NCI-H2227 (cell line): ENCODE measurements around the gene MIA2.
A peak's percentile ranks its signal among the peaks of the same experiment; 100 is the strongest.
"Not testable (repeated sequence)": the region's sequence is repeated elsewhere in the genome, so short reads cannot be mapped to it uniquely, and the experiment has no call there.

Experiments used
- DNase-seq: peaks from one replicate; lab custom pipeline; 2025; ENCODE audit not compliant: unreplicated experiment; lab: John Stamatoyannopoulos, UW

MIA2 gene

DNA sequence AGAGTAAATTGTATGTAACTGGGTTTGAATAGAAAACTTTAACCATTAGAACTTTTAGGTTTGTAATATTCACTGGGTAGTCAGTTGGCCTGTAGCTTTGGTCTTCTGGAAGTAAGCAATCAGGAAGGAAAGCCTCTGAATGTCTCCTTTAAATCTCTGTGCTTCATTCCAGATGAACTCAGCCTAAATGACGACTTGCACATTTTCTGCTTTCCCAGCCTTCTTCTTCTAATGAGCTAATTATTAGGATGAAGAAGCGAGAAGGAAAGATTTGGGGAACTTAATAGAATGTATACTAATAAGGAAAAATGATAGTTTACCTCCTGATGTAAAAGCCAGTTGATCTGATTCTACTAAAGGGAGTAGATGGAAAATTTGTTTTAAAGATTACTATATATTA lies 90.4 kb downstream of the MIA2 start:
- DNase-seq, result no peak

DNA sequence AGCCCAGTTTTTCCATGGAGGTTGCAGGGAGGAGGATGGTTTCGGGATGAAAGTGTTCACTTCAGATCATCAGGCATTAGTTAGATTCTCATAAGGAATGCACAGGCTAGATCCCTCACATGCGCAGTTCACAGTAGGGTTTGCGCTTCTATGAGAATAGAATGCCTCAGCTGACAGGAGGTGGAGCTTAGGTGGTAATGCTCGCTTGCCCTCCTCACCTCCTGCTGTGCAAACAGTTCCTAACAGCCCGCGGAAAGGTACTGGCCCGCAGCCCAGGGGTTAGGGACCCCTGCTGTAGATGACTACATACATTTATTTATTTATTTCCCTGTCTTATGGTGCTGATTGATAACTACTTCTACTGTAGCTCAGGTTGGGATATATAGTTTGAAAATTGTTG lies 105.3 kb downstream of the MIA2 start:
- peak; percentile 50 for DNase-seq

GRCh38 chr14:39341126-39341525 lies 107.4 kb downstream of the MIA2 start:
- DNase-seq, result not testable (repeated sequence)

DNA sequence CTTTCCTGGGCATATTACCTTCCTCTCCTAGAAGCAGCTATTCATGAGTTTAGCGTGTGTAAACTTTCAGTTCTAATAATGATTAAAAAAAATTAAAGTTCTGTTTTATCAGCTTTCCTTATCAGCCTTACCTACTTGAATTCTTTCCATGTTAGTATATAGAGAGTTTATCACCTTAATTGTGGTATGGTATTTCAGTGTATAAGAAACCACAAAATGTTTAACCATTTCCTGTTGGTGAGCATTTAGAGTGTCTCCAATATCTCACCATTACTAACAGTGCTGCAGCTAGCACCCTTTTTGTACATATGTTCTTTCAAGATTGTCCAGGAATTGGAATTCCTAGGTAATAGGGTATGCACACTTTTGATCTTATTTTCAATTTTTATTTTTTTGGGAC lies 109.1 kb downstream of the MIA2 start:
- DNase-seq, result no peak

DNA sequence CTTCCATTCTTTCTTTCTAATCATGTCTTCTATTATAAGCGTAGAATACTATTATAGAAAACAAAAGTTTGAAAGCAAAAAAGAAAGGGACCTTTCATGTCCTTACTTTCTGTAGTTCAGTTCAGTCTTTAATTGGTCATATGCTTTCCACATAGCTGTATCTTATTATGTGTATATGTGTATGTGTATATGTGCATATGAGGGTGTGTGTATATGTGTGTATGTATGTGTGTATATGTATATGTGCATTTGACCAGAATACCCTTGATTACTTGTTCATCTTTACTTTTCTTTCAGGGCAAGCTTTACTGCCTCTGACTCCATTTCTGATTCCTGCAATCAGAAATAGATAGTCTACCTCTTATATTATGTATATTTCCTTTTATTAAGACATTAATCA lies 109.9 kb downstream of the MIA2 start:
- DNase-seq, result no peak

DNA sequence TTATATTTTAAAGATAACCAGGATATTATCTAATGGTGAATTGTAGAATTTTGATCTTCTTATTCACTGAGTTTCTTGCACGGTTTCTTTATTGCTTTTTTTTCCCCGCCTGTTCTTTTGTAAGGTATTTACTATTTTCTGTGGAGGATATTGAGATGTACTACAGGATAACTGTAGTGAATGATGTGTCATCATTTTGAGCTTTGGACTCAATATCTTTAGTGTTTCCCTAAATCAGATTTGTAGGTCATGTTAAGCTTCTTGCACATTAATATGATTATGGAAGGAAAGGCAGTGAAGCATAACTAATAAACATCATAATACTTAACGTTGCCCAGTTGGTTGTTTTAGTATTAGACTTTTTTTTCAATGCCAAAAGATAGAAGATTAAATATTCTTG lies 117.2 kb downstream of the MIA2 start:
- no peak for DNase-seq

DNA sequence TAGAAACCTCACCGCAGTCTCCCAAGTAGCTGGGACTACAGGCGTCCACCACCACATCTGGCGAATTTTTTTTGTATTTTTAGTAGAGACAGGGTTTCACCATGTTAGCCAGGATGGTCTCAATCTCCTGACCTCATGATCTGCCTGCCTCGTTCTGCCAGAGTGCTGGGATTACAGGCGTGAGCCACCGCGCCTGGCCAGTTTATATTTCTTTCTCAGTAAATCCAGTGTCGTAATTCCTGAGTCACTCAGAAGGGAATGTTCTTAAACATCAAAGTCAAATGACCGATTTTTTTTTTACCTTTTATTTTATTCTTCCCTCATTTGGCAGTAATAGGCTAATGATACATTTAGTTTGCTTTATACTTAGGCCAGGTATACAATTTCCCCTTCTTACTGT lies 118.0 kb downstream of the MIA2 start:
- no peak for DNase-seq

GRCh38 chr14:39359069-39359468 lies 125.4 kb downstream of the MIA2 start:
- not testable (repeated sequence) for DNase-seq

DNA sequence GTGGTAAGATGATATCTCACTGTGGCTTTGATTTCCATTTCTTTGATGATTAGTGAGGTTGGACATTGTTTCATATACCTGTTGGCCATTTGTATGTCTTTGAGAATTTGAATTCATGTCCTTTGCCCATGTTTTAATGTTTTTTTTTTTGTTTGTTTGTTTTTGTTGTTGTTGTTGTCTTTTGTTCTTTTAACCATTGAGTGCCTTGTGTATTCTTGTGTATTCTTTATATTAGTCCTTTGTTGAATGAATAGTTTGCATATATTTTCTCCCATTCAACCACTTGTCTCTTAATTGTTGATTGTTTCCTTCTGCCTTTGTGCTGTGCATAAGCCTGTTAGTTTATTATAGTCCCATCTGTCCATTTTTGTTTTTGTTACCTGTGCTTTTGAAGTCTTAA lies 126.6 kb downstream of the MIA2 start:
- no peak for DNase-seq

GRCh38 chr14:39361556-39361955 lies 127.8 kb downstream of the MIA2 start:
- not testable (repeated sequence) for DNase-seq

GRCh38 chr14:39364509-39364908 lies 130.8 kb downstream of the MIA2 start:
- no peak for DNase-seq

DNA sequence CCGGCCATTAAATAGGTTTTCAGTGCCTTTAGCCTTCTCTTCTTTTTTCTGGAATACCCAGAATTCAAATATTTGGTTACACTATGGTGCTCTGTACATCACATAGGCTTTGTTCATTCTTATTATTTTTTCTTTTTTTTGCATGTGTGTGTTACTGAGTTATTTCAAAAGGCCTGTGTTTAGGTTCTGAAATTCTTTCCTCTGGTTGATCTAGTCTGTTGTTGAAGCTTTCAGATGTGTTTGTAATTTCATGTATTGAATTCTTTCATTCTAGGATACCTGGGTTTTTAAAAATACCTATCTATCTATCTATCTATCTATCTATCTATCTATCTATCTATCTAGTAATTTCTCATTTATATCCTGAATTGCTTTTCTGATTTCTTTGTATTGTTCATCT lies 131.6 kb downstream of the MIA2 start:
- no peak for DNase-seq

- no peak for DNase-seq
Measured at GRCh38 chr14:39366460-39367386, 133.0 kb downstream of the MIA2 start.

DNA sequence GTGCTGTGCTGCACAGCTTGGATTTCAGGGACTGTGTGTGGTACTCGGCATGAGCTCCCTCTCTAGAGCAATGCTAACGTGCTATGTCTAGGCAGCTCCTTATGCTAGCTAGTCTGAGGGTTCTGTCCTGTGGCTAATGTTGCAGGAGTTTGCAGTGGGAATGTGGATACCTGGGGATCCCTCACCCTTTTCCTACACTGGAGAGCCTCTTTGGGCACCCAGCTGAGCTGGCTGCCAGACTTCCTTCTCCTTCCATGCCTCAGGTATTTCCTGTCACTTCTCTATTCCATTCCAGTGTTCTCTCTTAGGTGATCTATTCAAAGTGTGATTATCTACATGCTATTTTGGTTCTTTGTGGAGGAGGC lies 133.7 kb downstream of the MIA2 start:
- DNase-seq, result no peak

DNA sequence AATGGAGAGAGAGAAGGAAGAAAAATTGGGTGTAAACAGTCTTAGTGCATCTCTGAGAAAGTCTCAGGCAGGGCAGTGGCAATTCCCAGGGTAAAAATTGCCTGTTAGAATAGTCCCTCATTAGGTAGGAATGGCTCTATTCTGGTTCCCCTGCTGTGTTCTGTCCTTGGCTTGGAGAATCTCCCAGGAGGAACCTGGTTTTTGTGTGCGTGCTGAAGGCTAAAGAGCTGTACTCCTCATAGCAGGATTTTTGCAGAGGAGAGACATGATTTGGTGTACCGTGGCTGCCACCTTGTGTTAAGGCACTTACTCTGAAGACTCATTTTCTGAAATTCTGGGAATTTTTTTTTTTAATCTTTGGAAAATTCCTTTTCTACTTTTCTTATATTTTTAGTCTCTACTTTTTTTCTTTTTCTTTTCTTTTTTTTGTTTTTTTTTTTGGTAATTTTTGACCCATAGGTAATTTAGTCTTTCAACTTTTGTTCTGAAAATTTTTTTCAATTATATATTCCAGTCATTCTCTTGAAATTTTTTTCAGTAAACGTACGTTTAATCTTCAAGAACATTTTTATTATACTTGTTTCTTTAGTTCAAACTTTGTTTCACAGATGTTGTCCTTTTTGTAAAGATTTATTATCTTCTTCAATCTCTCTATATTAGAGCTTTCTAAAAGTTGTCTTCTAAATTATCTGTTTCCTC lies 134.7 kb downstream of the MIA2 start:
- peak; percentile 89 for DNase-seq

GRCh38 chr14:39369029-39369428 lies 135.3 kb downstream of the MIA2 start:
- DNase-seq, result no peak

DNA sequence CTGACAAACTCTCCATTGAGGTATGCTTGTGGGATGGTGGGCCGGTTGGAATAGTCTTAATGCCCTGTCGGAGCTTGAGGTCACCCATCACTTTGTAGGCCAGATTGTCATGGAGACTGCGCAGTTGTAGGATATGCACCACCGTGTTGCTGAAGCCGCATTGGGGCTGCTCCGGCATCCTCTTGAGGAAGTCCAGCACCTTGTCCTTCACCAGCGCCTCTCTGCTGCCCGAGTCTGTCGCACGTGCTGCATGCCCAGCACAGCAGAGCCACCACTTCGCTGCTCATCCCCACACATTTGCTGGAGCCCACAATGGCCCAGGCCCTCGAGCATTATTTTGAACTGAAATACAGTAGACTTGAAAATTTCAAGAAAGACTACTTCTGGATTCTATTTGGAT lies 136.7 kb downstream of the MIA2 start:
- DNase-seq, result no peak

DNA sequence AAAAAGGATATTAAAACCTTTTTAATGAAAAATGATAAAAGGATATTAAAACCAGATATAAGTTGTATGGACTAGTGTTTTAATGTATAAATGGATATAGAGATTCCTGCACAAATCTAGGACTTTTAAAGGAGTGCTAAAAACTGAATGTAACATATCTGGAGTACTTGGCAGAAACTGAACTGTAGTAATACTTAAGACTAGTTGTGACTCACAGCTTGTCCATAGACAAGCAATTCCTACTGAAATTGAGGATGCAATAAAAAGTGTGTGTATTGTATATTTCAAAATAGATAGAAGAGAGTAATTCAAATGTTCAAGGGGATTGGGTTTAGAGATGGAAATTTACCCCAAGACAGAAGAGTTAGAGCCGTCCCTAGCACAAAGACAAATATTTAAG lies 138.9 kb downstream of the MIA2 start:
- no peak for DNase-seq

DNA sequence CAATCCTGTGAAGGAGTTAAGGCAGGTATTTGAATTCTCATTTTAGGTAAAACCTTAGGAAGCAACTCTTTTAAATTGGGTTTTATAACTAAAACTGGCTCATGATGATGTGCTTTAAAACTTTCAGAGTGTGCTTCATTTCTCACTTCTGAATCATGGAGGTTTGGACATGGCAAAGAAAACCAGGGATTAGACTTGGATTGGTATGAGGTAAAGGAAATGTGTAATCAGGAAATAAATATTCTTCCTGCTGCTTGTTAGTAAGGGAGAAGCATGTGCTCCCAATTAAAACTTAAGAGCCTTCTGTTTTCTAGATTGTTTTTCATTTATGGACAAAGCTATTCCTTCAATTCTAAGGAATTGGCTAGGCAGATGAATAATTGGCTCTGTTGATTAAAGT lies 141.1 kb downstream of the MIA2 start:
- no peak for DNase-seq

DNA sequence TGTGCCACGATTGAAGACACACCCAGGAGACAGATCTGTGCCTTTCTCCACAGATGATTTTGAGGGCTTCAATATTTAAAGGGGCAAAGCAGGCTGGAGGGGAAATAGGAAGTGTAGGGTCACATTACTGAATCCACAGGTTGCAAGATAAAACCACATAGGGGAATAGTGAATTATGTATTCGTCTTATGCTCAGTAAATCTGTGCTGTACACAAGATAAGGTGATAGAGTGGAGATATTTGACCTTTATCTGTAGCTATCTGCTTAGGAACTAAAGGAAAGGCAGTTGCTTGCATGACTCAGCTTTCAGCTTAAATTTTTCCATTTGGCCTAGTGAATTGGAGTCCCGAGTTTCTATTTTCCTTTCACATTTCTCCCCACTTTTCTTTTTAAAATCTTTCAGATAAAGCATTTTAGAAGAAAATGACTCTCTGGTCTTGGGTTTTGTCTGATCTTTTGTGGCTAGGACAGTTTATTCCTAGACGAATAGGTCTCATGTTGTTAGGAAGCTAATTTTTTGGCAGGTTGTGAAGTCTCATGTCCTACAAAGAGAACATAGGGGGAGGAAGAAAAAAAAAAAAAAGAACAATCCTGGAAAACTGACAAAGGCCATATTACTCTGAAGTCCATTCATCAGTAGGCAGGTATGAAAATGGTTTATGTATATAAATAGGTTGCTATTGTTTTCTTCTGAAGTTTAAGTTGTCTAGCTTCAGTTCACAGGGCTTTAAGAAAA lies 143.1 kb downstream of the MIA2 start:
- no peak for DNase-seq

DNA sequence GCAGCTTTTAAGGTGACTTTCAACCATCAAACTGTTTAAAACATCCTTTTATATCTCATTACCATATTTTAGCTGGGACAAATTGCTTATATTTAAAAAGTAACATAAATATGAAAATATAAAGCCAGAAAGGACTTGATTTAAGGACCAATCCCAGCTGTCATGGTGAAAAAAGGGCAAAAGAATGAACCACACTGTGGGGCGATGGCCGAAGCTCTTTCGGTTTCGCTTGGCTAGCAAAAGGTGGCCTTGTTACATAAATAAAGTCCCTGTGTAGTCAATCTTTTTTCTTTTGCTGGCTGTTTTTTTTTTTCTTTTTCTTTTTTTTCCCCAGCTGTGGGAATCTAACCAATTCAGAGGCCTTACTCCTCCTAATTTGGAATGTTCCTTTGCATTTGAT lies 147.7 kb downstream of the MIA2 start:
- no peak for DNase-seq

- peak; percentile 66 for DNase-seq
Measured at GRCh38 chr14:39382463-39382862, 148.7 kb downstream of the MIA2 start.
